ENCODE measurements around the gene COLGALT1. TPM values are rescaled to one million over a fixed set of nuclear protein-coding genes. Genes with fewer than 3 reads are reported as not detected.
A peak's percentile ranks its signal among the peaks of the same experiment; 100 is the strongest.

Gene COLGALT1
- total RNA-seq, 2 donors from 2014 or later = 51.4 to 90.9 TPM

DNA sequence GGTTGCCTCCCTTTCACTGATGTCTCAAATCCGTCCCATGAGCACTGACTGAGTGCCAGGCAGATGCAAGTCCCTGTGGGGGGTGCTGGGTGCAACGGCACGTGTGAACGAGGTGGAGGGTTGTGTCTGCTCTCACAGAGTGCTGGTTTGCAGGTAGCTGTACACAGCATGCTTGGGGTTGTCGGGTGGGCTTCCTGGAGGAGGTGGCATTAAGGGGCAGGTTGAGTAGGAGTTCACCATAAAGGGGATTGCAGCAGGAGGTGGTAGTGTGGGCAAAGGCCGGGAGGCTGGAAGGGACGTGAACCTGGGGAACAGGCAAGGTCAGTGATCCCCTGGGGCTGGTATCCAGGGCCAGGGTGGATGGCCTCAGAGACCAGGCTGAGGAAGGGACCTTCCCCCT, 17.2 kb downstream of the COLGALT1 start:
- DNase-seq = no peak
- peaks cover 18% of the 10 kb centered on the region for H3K36me3 ChIP-seq
- H3K4me1 ChIP-seq = no peaks in the 10 kb centered on the region
- no peak for TF ChIP-seq CTCF (IDR thresholded peaks at IDR 0.05)
- H3K9ac ChIP-seq (ENCODE audit: low read depth in 2 of 2, low read length in 2 of 2) = no peak overlapping the region
- intact Hi-C loops (cut with DNase I) = no loop called here
- no peaks in the 10 kb centered on the region for H3K27me3 ChIP-seq
- H3K9me3 ChIP-seq = no peaks in the 10 kb centered on the region
- no peak overlapping the region for H3K4me3 ChIP-seq
- H3K27ac ChIP-seq = no peak overlapping the region

GRCh38 chr19:17575871-17576757, 20.7 kb downstream of the COLGALT1 start:
- no peaks in the 10 kb centered on the region for H3K27me3 ChIP-seq
- no peaks in the 10 kb centered on the region for H3K4me1 ChIP-seq
- no peak for TF ChIP-seq CTCF (IDR thresholded peaks at IDR 0.05)
- H3K9me3 ChIP-seq = no peaks in the 10 kb centered on the region
- H3K27ac ChIP-seq = no peak overlapping the region
- no peaks in the 10 kb centered on the region for H3K36me3 ChIP-seq
- peak; percentile 47 for DNase-seq
- no peak overlapping the region for H3K4me3 ChIP-seq
- no peak overlapping the region for H3K9ac ChIP-seq (ENCODE audit: low read depth in 2 of 2, low read length in 2 of 2)
- intact Hi-C loops (cut with DNase I) = no loop called here

- intact Hi-C loops (cut with DNase I) = no loop called here
- Histone ChIP-seq H3K4me1 (no peaks in the 10 kb centered on the region), H3K36me3 (no peaks in the 10 kb centered on the region), H3K27ac (no peak overlapping the region), H3K4me3 (no peak overlapping the region), H3K27me3 (no peaks in the 10 kb centered on the region), H3K9me3 (no peaks in the 10 kb centered on the region), H3K9ac (ENCODE audit: low read depth in 2 of 2, low read length in 2 of 2) (no peak overlapping the region)
- peak; percentile 87 for DNase-seq
- no peak for TF ChIP-seq CTCF (IDR thresholded peaks at IDR 0.05)
These were observed 21.5 kb downstream of the COLGALT1 start for GRCh38 chr19:17576758-17577456.

- no peaks in the 10 kb centered on the region for H3K27me3 ChIP-seq
- no peak overlapping the region for H3K4me3 ChIP-seq
- no peak for TF ChIP-seq CTCF (IDR thresholded peaks at IDR 0.05)
- DNase-seq = no peak
- intact Hi-C loops (cut with DNase I) = no loop called here
- H3K27ac ChIP-seq = no peak overlapping the region
- no peaks in the 10 kb centered on the region for H3K4me1 ChIP-seq
- no peaks in the 10 kb centered on the region for H3K9me3 ChIP-seq
- no peaks in the 10 kb centered on the region for H3K36me3 ChIP-seq
- no peak overlapping the region for H3K9ac ChIP-seq (ENCODE audit: low read depth in 2 of 2, low read length in 2 of 2)
These were observed 22.1 kb downstream of the COLGALT1 start for GRCh38 chr19:17577457-17578097.

GRCh38 chr19:17579661-17580244, 24.3 kb downstream of the COLGALT1 start:
- H3K36me3 ChIP-seq = no peaks in the 10 kb centered on the region
- no peaks in the 10 kb centered on the region for H3K4me1 ChIP-seq
- H3K4me3 ChIP-seq = no peak overlapping the region
- intact Hi-C loops (cut with DNase I) = no loop called here
- no peaks in the 10 kb centered on the region for H3K27me3 ChIP-seq
- no peak for TF ChIP-seq CTCF (IDR thresholded peaks at IDR 0.05)
- H3K27ac ChIP-seq = no peak overlapping the region
- H3K9ac ChIP-seq (ENCODE audit: low read depth in 2 of 2, low read length in 2 of 2) = no peak overlapping the region
- peak; percentile 82 for DNase-seq
- no peaks in the 10 kb centered on the region for H3K9me3 ChIP-seq

Data from colonic mucosa (tissue), 4 donors.